ENCODE results near the gene REC8. TPM values are rescaled to one million over a fixed set of nuclear protein-coding genes. Genes with fewer than 3 reads are reported as not detected.
"Not testable (repeated sequence)": the region's sequence is repeated elsewhere in the genome, so short reads cannot be mapped to it uniquely, and the experiment has no call there.

REC8 gene
- total RNA-seq, 2 experiments from 2014 or later, result 54.5 to 58.6 TPM

DNA sequence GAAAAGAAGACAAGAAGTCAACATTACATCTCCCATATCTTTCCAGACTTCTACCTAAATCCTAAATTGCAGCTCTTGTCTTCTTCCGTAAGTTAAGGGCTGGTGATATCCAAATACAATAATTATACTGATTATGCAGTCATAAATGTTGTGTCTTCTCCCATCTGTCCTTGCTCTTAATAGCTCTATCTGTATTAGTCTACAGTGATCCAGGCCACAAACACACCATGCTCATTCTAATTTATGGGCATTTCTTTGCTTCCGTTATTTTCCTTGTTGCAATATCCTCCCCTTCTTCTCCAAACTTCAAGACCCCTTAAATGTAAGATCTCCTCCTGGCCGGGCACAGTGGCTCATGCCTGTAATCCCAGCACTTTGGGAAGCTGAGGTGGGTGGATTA is 47.6 kb downstream of the REC8 start:
- ATAC-seq (no peak), DNase-seq (no peak)
- H3K27ac Mint-ChIP-seq, result no peak overlapping the region
- H3K36me3 Mint-ChIP-seq (ENCODE audit: low read depth), result peaks cover 21% of the 10 kb centered on the region
- H3K9me3 Mint-ChIP-seq (ENCODE audit: insufficient read depth), result no peaks in the 10 kb centered on the region
- no peaks in the 10 kb centered on the region for H3K27me3 Mint-ChIP-seq (ENCODE audit: low read depth)
- H3K4me1 Mint-ChIP-seq (ENCODE audit: low read depth), result peaks cover 22% of the 10 kb centered on the region
- POLR2A ChIA-PET, result interaction anchor here (0.9 kb wide), 1 partner anchor 57 kb away, joined by 4 read pairs; no protein-coding TSS in a partner anchor
- H3K4me3 Mint-ChIP-seq, result no peak overlapping the region
- CTCF ChIA-PET, result interaction anchor here (0.8 to 1.8 kb wide), 6 partner anchors 15 to 212 kb away, joined by 3 to 6 read pairs (median 3); partner anchors contain the start of genes CIDEB and IRF9

DNA sequence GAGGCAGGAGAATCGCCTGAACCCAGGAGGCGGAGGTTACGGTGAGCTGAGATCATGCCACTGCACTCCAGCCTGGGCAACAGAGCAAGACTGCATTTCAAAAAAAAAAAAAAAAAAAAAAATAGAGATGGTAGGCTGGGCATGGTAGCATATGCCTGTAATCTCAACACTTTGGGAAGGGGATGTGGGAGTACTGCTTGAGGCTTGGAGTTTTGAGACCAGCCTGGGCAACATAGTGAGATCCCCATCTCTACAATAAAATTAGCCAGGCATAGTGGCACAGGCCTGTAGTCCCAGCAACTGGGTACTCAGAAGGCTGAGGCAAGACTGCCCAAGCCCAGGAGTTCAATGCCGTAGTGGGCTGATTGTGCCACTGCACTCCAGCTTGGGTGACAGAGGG is 51.1 kb downstream of the REC8 start:
- ATAC-seq; H3K27ac Mint-ChIP-seq; H3K27me3 Mint-ChIP-seq (ENCODE audit: low read depth); H3K4me3 Mint-ChIP-seq; POLR2A ChIA-PET; DNase-seq; H3K9me3 Mint-ChIP-seq (ENCODE audit: insufficient read depth): not testable (repeated sequence)
- Mint-ChIP-seq H3K36me3 (ENCODE audit: low read depth) (peaks cover 18% of the 10 kb centered on the region), H3K4me1 (ENCODE audit: low read depth) (peaks cover 23% of the 10 kb centered on the region)
- CTCF ChIA-PET, result interaction anchor here (1.7 kb wide), 1 partner anchor 19 kb away, joined by 4 read pairs; the partner anchor contains the start of gene TINF2

DNA sequence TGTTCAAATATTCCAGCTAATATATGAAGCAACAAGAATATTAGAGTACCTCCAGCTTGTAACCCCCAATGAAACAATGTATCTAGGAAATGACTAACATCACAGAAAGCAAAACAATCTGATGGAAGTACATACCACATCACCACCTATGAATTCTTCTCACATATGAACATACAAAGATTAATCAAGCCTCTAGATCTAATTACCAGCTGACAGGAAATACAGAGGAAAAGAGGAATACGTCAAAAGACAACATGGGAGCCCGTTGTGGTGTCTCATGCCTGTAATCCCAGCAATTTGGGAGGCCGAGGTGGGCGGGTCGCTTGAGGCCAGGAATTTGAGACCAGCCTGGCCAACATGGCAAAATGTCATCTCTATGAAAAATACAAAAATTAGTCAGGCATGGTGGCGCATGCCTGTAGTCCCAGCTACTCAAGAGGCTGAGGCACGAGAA is 52.8 kb downstream of the REC8 start:
- Mint-ChIP-seq H3K4me3 (no peak overlapping the region), H3K9me3 (ENCODE audit: insufficient read depth) (no peaks in the 10 kb centered on the region), H3K27me3 (ENCODE audit: low read depth) (no peaks in the 10 kb centered on the region), H3K4me1 (ENCODE audit: low read depth) (peaks cover 28% of the 10 kb centered on the region), H3K36me3 (ENCODE audit: low read depth) (peaks cover 21% of the 10 kb centered on the region), H3K27ac (no peak overlapping the region)
- ChIA-PET POLR2A (interaction anchor here (1.6 kb wide), 1 partner anchor 11 kb away, joined by 7 read pairs; the partner anchor contains the start of gene CHMP4A), CTCF (interaction anchor here (1.6 to 2.7 kb wide), 3 partner anchors 9 to 73 kb away, joined by 4 to 9 read pairs (median 7); partner anchors contain the start of genes CHMP4A and MDP1)
- ATAC-seq (no peak), DNase-seq (no peak)

DNA sequence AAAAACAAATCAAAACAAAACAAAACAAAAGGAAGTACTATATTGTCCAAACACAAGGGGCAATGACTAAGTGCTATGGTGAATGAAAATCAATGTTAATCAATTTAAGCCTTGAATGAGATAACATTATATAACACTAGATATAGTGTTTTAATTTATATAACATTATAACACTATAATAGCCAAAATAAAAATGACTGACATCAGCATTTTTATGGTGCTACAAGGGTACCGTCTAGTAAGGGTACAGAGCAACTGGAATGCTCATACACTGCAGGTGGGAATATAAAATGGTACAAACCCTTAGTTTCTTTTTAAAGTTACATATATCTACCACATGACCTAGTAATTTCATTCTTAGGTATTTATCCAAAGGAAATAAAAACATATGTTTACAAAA is 54.6 kb downstream of the REC8 start:
- H3K9me3 Mint-ChIP-seq (ENCODE audit: insufficient read depth), result no peaks in the 10 kb centered on the region
- peaks cover 23% of the 10 kb centered on the region for H3K36me3 Mint-ChIP-seq (ENCODE audit: low read depth)
- ChIA-PET CTCF (interaction anchor here (1.4 kb wide), 1 partner anchor 16 kb away, joined by 7 read pairs; the partner anchor contains the start of gene TINF2), POLR2A (interaction anchor here (1.2 kb wide), 1 partner anchor 16 kb away, joined by 5 read pairs; the partner anchor contains the start of gene TINF2)
- ATAC-seq (no peak), DNase-seq (no peak)
- H3K27ac Mint-ChIP-seq, result no peak overlapping the region
- H3K4me1 Mint-ChIP-seq (ENCODE audit: low read depth), result peaks cover 38% of the 10 kb centered on the region
- H3K4me3 Mint-ChIP-seq, result no peak overlapping the region
- no peaks in the 10 kb centered on the region for H3K27me3 Mint-ChIP-seq (ENCODE audit: low read depth)

DNA sequence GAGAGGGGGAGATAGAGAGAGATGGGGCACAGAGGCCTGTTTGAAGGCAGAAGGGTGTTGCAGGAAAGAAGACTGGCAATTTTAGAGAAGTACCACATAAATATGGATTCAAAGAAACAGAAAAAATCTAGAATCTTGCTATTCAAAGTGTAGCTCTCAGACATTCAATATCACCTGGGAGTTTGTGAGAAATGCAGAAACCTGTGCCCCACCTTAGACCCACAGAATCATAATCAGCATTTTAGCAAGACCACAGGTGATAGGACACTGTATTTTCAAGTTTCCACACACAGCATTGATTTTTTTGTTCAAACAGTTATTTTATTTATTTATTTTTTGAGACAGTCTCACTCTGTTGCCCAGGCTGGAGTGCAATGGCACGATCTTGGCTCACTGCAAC is 57.0 kb downstream of the REC8 start:
- peaks cover 25% of the 10 kb centered on the region for H3K36me3 Mint-ChIP-seq (ENCODE audit: low read depth)
- H3K4me1 Mint-ChIP-seq (ENCODE audit: low read depth), result peaks cover 47% of the 10 kb centered on the region
- no peaks in the 10 kb centered on the region for H3K9me3 Mint-ChIP-seq (ENCODE audit: insufficient read depth)
- H3K27me3 Mint-ChIP-seq (ENCODE audit: low read depth), result no peaks in the 10 kb centered on the region
- H3K4me3 Mint-ChIP-seq, result no peak overlapping the region
- ChIA-PET POLR2A (interaction anchor here (1.0 to 1.9 kb wide), 2 partner anchors 14 to 15 kb away, joined by 4 to 8 read pairs; partner anchors contain the start of genes CHMP4A and TINF2), CTCF (interaction anchor here (1.1 to 2.1 kb wide), 4 partner anchors 9 to 79 kb away, joined by 3 to 10 read pairs (median 6); partner anchors contain the start of genes CHMP4A and CIDEB)
- peak overlapping the region; percentile 42 for H3K27ac Mint-ChIP-seq
- ATAC-seq, result no peak
- no peak for DNase-seq

Small RNA genes lying within 50 kb of the gene (microRNA-seq; reads per million reads assigned to microRNA genes)
- gene MIR7703, result not detected

Other genes starting within 250 kb of the REC8 start
- 10 to 100 TPM; 18.3 to 19.4 TPM for gene DHRS4, start 218.3 kb upstream of the REC8 start, total RNA-seq
- 10 to 100 TPM; 17.7 to 19.1 TPM for gene DHRS4L2, start 183.2 kb upstream of the REC8 start, total RNA-seq
- under 1 TPM; 0.86 to 0.95 TPM for gene CARMIL3, start 120.1 kb upstream of the REC8 start, total RNA-seq
- under 1 TPM in 1 of 2 experiments, not detected in 1; 0.10 TPM for gene CPNE6, start 100.5 kb upstream of the REC8 start, total RNA-seq
- 10 to 100 TPM; 49.6 to 54.9 TPM for gene PCK2, start 77.8 kb upstream of the REC8 start, total RNA-seq
- gene DCAF11, start 57.3 kb upstream of the REC8 start, total RNA-seq, result 100 to 1,000 TPM; 101 to 107 TPM
- gene NRL, start 57.1 kb upstream of the REC8 start, total RNA-seq, result 1 to 10 TPM; 2.8 to 3.4 TPM
- 1 to 10 TPM; 1.4 to 2.1 TPM for gene FITM1, start 41.4 kb upstream of the REC8 start, total RNA-seq
- 100 to 1,000 TPM; 516 to 530 TPM for gene PSME1, start 35.9 kb upstream of the REC8 start, total RNA-seq
- 10 to 100 TPM; 49.9 to 53.2 TPM for gene EMC9, start 30.5 kb upstream of the REC8 start, total RNA-seq
- 100 to 1,000 TPM; 635 to 636 TPM for gene PSME2, start 25.5 kb upstream of the REC8 start, total RNA-seq
- gene RNF31, start 24.6 kb upstream of the REC8 start, total RNA-seq, result 100 to 1,000 TPM; 123 to 142 TPM
- 100 to 1,000 TPM; 221 to 242 TPM for gene IRF9, start 10.8 kb upstream of the REC8 start, total RNA-seq
- gene IPO4, start 16.7 kb downstream of the REC8 start, total RNA-seq, result 10 to 100 TPM; 56.3 to 60.1 TPM
- 10 to 100 TPM; 29.3 to 32.8 TPM for gene TM9SF1, start 23.4 kb downstream of the REC8 start, total RNA-seq
- gene TSSK4, start 33.6 kb downstream of the REC8 start, total RNA-seq, result not detected
- gene CHMP4A, start 41.4 kb downstream of the REC8 start, total RNA-seq, result 10 to 100 TPM; 83.2 to 93.4 TPM
- 10 to 100 TPM; 16.9 to 18.2 TPM for gene MDP1, start 44.0 kb downstream of the REC8 start, total RNA-seq
- gene NEDD8, start 60.3 kb downstream of the REC8 start, total RNA-seq, result 100 to 1,000 TPM; 214 to 222 TPM
- 10 to 100 TPM; 67.2 to 68.4 TPM for gene GMPR2, start 60.8 kb downstream of the REC8 start, total RNA-seq
- gene TINF2, start 70.5 kb downstream of the REC8 start, total RNA-seq, result 100 to 1,000 TPM; 128 to 131 TPM
- gene TGM1, start 91.1 kb downstream of the REC8 start, total RNA-seq, result 1 to 10 TPM; 2.7 to 3.1 TPM
- gene RABGGTA, start 99.5 kb downstream of the REC8 start, total RNA-seq, result 10 to 100 TPM; 47.7 to 51.8 TPM
- 10 to 100 TPM; 28.6 to 33.9 TPM for gene DHRS1, start 127.7 kb downstream of the REC8 start, total RNA-seq
- 10 to 100 TPM; 35.2 to 36.7 TPM for gene NOP9, start 127.8 kb downstream of the REC8 start, total RNA-seq
- gene CIDEB, start 135.9 kb downstream of the REC8 start, total RNA-seq, result 10 to 100 TPM; 47.2 to 48.2 TPM
- 10 to 100 TPM; 17.8 to 18.7 TPM for gene LTB4R2, start 138.1 kb downstream of the REC8 start, total RNA-seq
- 10 to 100 TPM; 26.9 to 28.0 TPM for gene LTB4R, start 139.4 kb downstream of the REC8 start, total RNA-seq
- 1 to 10 TPM; 3.4 to 4.7 TPM for gene ADCY4, start 163.0 kb downstream of the REC8 start, total RNA-seq
- gene RIPK3, start 167.9 kb downstream of the REC8 start, total RNA-seq, result 10 to 100 TPM; 26.9 to 28.6 TPM
- gene NFATC4, start 196.1 kb downstream of the REC8 start, total RNA-seq, result not detected
- gene NYNRIN, start 226.9 kb downstream of the REC8 start, total RNA-seq, result under 1 TPM; 0.21 to 0.52 TPM